Esophagus muscularis mucosa (tissue), 4 donors: ENCODE data around the gene GRWD1. TPM values are rescaled to one million over a fixed set of nuclear protein-coding genes. Genes with fewer than 3 reads are reported as not detected.

ENCODE experiments used
- DNase-seq: peaks from one replicate; pipeline ENCODE4 v3.0.0-alpha.2; 2017; ENCODE audit errors: extremely low spot score
- H3K27ac ChIP-seq, 4 donors: fragments of 200-600 bp; sonication (generic); replicated peaks in 1 of 4; 1 replicate in 3 of 4; 2 replicates in 1 of 4; pipeline ENCODE4 v1.5.1; 2016 to 2019; ENCODE audit warnings: mild to moderate bottlenecking in 1 of 4
- H3K27me3 ChIP-seq, 4 donors: fragments of 200-600 bp; sonication (generic); one replicate each; pipeline versions ENCODE4 v1.5.1 to v1.6.0; 2016 to 2019
- H3K36me3 ChIP-seq, 4 donors: fragments of 200-600 bp; sonication (generic); one replicate each; pipeline ENCODE4 v1.5.1; 2016 to 2019
- H3K4me1 ChIP-seq, 4 donors: fragments of 200-600 bp; sonication (generic); one replicate each; pipeline ENCODE4 v1.5.1; 2016 to 2019
- H3K4me3 ChIP-seq, 4 donors: fragments of 200-600 bp; sonication (generic); 1 replicate in 2 of 4; 2 replicates in 2 of 4; pipeline ENCODE4 v1.5.1; 2016 to 2019; ENCODE audit warnings: mild to moderate bottlenecking in 4 of 4, moderate library complexity in 1 of 4
- H3K9me3 ChIP-seq, 4 donors: fragments of 200-600 bp; sonication (generic); 1 replicate in 3 of 4; 2 replicates in 1 of 4; pipeline ENCODE4 v1.5.1; 2016 to 2019
- CTCF ChIP-seq, 3 experiments: fragments of 200-600 bp in 2 of 3; fragments of 450-650 bp in 1 of 3; sonication (generic) in 2 of 3; IDR thresholded peaks; one replicate each; pipeline ENCODE4 v1.5.1; 2017 to 2019; ENCODE audit warnings: antibody characterized with exemption in 3 of 3, mild to moderate bottlenecking in 2 of 3, moderate library complexity in 1 of 3
- EP300 ChIP-seq: sonication (generic); formaldehyde crosslinking; IDR thresholded peaks from one replicate; pipeline ENCODE4 v1.6.1; 2017; ENCODE audit warnings: antibody characterized with exemption
- POLR2A ChIP-seq: fragments of 450-650 bp; IDR thresholded peaks from one replicate; pipeline ENCODE4 v1.6.1; 2017; ENCODE audit warnings: antibody characterized with exemption, moderate library complexity, mild to moderate bottlenecking, low read depth
- POLR2AphosphoS5 ChIP-seq, 2 donors: sonication (generic); formaldehyde crosslinking; IDR thresholded peaks; one replicate each; pipeline ENCODE4 v1.6.1; 2017; ENCODE audit warnings: antibody characterized with exemption in 2 of 2
- WGBS: methylation state at CpG from one replicate; pipeline ENCODE4 v1.1.5; 2018; 5-methylcytosine and 5-hydroxymethylcytosine counted together
- intact Hi-C: fragments of 100-400 bp; cut with DNase I; formaldehyde crosslinking; loops from one replicate; pipeline ENCODE4 v1.15.1; 2023
- total RNA-seq, 4 donors: library from RNA; depleted of rRNA; stranded (reverse); fragments of >200 nt; gene quantifications; one replicate each; pipeline versions ENCODE4 v1.1.0 to v1.2.1, GENCODE V29; 2016

The GRWD1 gene
- total RNA-seq, 4 donors from 2014 or later, result 19.5 to 42.9 (median 31.7) TPM

GRCh38 chr19:48466561-48467325, 21.0 kb downstream of the GRWD1 start:
- H3K4me3 ChIP-seq, result no peak overlapping the region
- 82% methylated on average over 16 of the region's 16 CpGs for WGBS
- TF ChIP-seq EP300 (no peak), CTCF (IDR thresholded peaks at IDR 0.05) (no peak), POLR2A (no peak), POLR2AphosphoS5 (IDR thresholded peaks at IDR 0.05) (no peak)
- no peak for DNase-seq
- H3K36me3 ChIP-seq, result peaks cover 10 to 26% (median 16%) of the 10 kb centered on the region in 4 donors
- H3K27me3 ChIP-seq, result no peaks in the 10 kb centered on the region
- intact Hi-C loops, result no loop called here
- no peaks in the 10 kb centered on the region for H3K9me3 ChIP-seq
- H3K27ac ChIP-seq, result no peak overlapping the region
- peaks cover 15 to 28% (median 23%) of the 10 kb centered on the region in 4 donors for H3K4me1 ChIP-seq

GRCh38 chr19:48468772-48469288, 23.0 kb downstream of the GRWD1 start:
- 0% methylated on average over 22 of the region's 36 CpGs for WGBS
- H3K9me3 ChIP-seq, result no peaks in the 10 kb centered on the region
- H3K36me3 ChIP-seq, result peaks cover 28 to 38% (median 37%) of the 10 kb centered on the region in 4 donors
- TF ChIP-seq POLR2AphosphoS5 (IDR thresholded peaks at IDR 0.05) (peak in 1 of 2 donors; percentile 84), EP300 (no peak), CTCF (IDR thresholded peaks at IDR 0.05) (peak in 1 of 3 experiments; percentile 20)
- H3K4me3 ChIP-seq, result peak overlapping the region; percentile 87 to 99 (median 94)
- peaks cover 15 to 45% (median 23%) of the 10 kb centered on the region in 4 donors for H3K4me1 ChIP-seq
- DNase-seq, result peak; percentile 100
- no peaks in the 10 kb centered on the region for H3K27me3 ChIP-seq
- H3K27ac ChIP-seq, result peak overlapping the region; percentile 98 to 99 (median 98)
- intact Hi-C loops, result no loop called here

GRCh38 chr19:48469289-48469881, 23.6 kb downstream of the GRWD1 start, which contains the start of gene CYTH2:
CYTH2 (plus strand) TSS chr19:48469369; CDS start chr19:48469508, 139 bp downstream.
- H3K4me1 ChIP-seq, result peaks cover 15 to 45% (median 23%) of the 10 kb centered on the region in 4 donors
- TF ChIP-seq POLR2AphosphoS5 (IDR thresholded peaks at IDR 0.05) (peak; percentile 79 to 96), CTCF (IDR thresholded peaks at IDR 0.05) (no peak), POLR2A (peak; percentile 93), EP300 (no peak)
- no peaks in the 10 kb centered on the region for H3K9me3 ChIP-seq
- 2% methylated on average over 19 of the region's 66 CpGs for WGBS
- H3K36me3 ChIP-seq, result peaks cover 34 to 43% (median 42%) of the 10 kb centered on the region in 4 donors
- H3K4me3 ChIP-seq, result peak within 1 kb of the TSS; percentile 87 to 99 (median 94)
- DNase-seq, result no peak
- peak within 1 kb of the TSS; percentile 98 to 99 (median 98) for H3K27ac ChIP-seq
- no peaks in the 10 kb centered on the region for H3K27me3 ChIP-seq
- intact Hi-C loops, result no loop called here

- WGBS, result 57% methylated on average over 19 of the region's 20 CpGs
- peak overlapping the region; percentile 98 to 99 (median 98) for H3K27ac ChIP-seq
These were observed 24.3 kb downstream of the GRWD1 start for GRCh38 chr19:48469934-48470680.

More at GRCh38 chr19:48469934-48470680, 24.3 kb downstream of the GRWD1 start:
- DNase-seq, result no peak
- H3K4me3 ChIP-seq, result peak overlapping the region; percentile 87 to 99 (median 94)
- H3K4me1 ChIP-seq, result peaks cover 15 to 45% (median 23%) of the 10 kb centered on the region in 4 donors
- intact Hi-C loops, result no loop called here
- no peaks in the 10 kb centered on the region for H3K9me3 ChIP-seq
- TF ChIP-seq POLR2A, result no peak
- no peak for TF ChIP-seq CTCF (IDR thresholded peaks at IDR 0.05)
- TF ChIP-seq POLR2AphosphoS5 (IDR thresholded peaks at IDR 0.05), result no peak
- no peak for TF ChIP-seq EP300
- H3K27me3 ChIP-seq, result no peaks in the 10 kb centered on the region
- peaks cover 41 to 51% (median 49%) of the 10 kb centered on the region in 4 donors for H3K36me3 ChIP-seq
